Neural progenitor cell (in vitro differentiated cells): ENCODE data around the gene UBXN7.

ENCODE experiments used
- CTCF ChIP-seq: fragments of 200-600 bp; sonication (generic); IDR thresholded peaks from 2 replicates; pipeline ENCODE4 v1.5.1; 2017; ENCODE audit warnings: antibody characterized with exemption, mild to moderate bottlenecking
- EZH2 ChIP-seq: fragments of 200-600 bp; sonication (generic); IDR thresholded peaks from 2 replicates; pipeline ENCODE4 v1.6.1; 2017; ENCODE audit warnings: antibody characterized with exemption, mild to moderate bottlenecking, moderate library complexity
- EZH2phosphoT487 ChIP-seq: fragments of 200-600 bp; sonication (generic); IDR thresholded peaks from 2 replicates; pipeline ENCODE4 v1.6.1; 2017; ENCODE audit warnings: antibody characterized with exemption

DNA sequence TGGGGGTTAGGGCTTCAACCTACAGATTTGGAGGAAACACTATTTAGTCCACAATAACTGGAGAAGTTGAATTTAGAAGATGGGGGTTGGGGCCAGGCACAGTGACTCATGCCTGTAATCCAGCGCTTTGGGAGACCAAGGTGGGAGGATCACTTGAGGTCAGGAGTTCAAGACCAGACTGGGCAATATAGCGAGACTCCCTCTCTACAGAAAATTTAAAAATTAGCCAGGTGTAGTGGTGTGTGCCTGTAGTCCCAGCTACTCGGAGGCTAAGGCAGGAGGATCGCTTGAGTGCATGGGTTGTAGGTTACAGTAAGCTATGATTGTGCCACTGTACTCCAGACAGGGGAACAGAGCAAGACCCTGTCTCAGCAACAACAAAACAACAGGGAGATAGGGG lies 109.2 kb downstream of the UBXN7 start:
- TF ChIP-seq CTCF (no peak), EZH2 (no peak), EZH2phosphoT487 (no peak)
